ENCODE data around the gene RNF26. TPM values are rescaled to one million over a fixed set of nuclear protein-coding genes. Genes with fewer than 3 reads are reported as not detected.
"Not testable (repeated sequence)": the region's sequence is repeated elsewhere in the genome, so short reads cannot be mapped to it uniquely, and the experiment has no call there.

RNF26 gene
- total RNA-seq, 2 experiments from 2014 or later: 32.2 to 32.9 TPM

DNA sequence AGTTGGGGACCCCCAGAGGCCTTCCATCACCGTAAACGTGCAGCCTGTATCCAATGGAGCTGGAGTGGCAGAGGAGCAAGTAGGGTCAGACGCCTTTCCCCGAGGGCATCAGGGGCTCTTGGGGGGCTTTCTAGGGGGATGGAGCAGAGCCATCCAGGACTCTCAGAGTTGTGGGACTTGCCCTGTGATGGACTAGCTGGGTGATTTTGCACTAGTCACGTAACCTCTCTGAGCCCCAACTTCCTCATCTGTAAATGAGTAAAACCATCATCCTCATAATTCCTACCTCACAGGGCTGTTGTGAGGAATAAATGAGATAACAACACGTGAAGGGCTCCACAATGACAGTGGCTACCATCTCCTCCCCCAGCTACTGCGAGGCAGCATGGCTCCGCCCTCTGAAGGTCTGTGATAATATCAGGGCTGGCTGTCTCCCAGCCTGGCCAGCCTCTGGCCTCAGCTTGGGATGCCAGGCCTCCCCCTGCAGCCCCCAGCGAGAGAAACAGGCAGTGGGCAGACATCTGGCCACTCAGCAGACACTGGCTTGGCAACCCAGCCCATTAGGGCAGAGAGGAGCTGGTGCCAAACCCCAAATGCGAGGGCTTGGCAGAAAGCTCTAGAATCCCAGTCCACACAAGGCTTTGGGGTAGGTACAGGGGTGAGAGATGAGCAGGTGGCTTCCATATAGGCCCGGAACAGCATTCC is 40.5 kb downstream of the RNF26 start:
- ATAC-seq (ENCODE audit: low read depth) (no peak), DNase-seq (no peak)
- H3K9me3 Mint-ChIP-seq: no peaks in the 10 kb centered on the region
- no peaks in the 10 kb centered on the region for H3K36me3 Mint-ChIP-seq
- H3K4me1 Mint-ChIP-seq: peaks cover 18% of the 10 kb centered on the region
- H3K4me3 Mint-ChIP-seq: no peak overlapping the region
- POLR2A ChIA-PET: no interaction called here
- H3K27me3 Mint-ChIP-seq: peaks cover 10% of the 10 kb centered on the region
- H3K27ac Mint-ChIP-seq: no peak overlapping the region

- DNase-seq (no peak), ATAC-seq (ENCODE audit: low read depth) (no peak)
- Mint-ChIP-seq H3K4me1 (peaks cover 20% of the 10 kb centered on the region), H3K27me3 (peaks cover 8% of the 10 kb centered on the region), H3K4me3 (no peak overlapping the region), H3K36me3 (no peaks in the 10 kb centered on the region), H3K27ac (no peak overlapping the region), H3K9me3 (no peaks in the 10 kb centered on the region)
- POLR2A ChIA-PET: no interaction called here
These were observed 41.2 kb downstream of the RNF26 start for GRCh38 chr11:119375337-119376196.

- no peak overlapping the region for H3K27ac Mint-ChIP-seq
- H3K9me3 Mint-ChIP-seq: no peaks in the 10 kb centered on the region
- peaks cover 27% of the 10 kb centered on the region for H3K4me1 Mint-ChIP-seq
- peaks cover 13% of the 10 kb centered on the region for H3K27me3 Mint-ChIP-seq
- DNase-seq (no peak), ATAC-seq (ENCODE audit: low read depth) (no peak)
- no peaks in the 10 kb centered on the region for H3K36me3 Mint-ChIP-seq
- H3K4me3 Mint-ChIP-seq: no peak overlapping the region
- POLR2A ChIA-PET: interaction anchor here (0.6 to 2.3 kb wide), 2 partner anchors 19 to 318 kb away, joined by 3 to 5 read pairs; no protein-coding TSS in a partner anchor
These were observed 42.0 kb downstream of the RNF26 start for GRCh38 chr11:119376197-119376847.

DNA sequence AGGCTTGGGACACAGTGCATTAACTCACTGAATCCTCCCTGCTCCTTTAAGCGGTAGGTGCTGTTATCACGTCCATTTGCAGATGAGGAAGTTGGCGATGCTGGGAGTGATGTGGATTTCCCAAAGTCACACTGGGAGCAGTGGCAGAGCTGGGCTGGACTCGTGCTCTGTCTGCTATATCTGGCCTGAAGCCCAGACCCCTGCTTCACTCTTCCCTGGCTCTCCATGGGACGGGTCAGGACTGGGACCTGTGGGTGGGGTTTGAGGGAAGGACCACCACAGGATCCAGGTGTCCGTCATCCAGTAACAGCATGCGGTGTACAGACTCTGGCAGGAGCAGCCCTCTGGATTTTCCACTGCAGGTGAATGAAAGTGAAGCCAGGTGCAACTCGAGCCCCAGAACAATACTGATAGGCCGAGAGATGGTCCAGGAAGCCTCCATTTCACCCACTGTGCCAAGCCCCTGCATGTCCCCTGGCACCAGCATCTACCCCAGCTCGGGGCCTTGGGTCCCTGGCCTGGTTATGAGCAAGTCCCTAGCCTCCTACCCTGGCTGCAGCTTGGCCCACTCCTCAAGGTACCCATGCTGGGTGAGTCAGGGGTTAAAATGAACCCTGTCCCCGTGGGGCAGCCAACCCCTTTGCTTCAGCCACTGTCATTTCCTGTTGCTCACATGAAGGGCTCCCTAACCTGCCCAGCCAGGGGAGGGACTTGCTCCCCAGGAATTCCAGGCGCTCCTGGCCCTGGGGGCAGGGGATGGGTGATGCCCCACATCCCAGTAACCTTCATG is 43.0 kb downstream of the RNF26 start:
- Mint-ChIP-seq H3K36me3 (no peaks in the 10 kb centered on the region), H3K27ac (no peak overlapping the region), H3K4me3 (no peak overlapping the region), H3K27me3 (peaks cover 11% of the 10 kb centered on the region), H3K4me1 (peaks cover 30% of the 10 kb centered on the region), H3K9me3 (no peaks in the 10 kb centered on the region)
- POLR2A ChIA-PET: interaction anchor here (0.6 to 2.3 kb wide), 2 partner anchors 20 to 319 kb away, joined by 3 to 5 read pairs; no protein-coding TSS in a partner anchor
- no peak for DNase-seq
- ATAC-seq (ENCODE audit: low read depth): no peak

DNA sequence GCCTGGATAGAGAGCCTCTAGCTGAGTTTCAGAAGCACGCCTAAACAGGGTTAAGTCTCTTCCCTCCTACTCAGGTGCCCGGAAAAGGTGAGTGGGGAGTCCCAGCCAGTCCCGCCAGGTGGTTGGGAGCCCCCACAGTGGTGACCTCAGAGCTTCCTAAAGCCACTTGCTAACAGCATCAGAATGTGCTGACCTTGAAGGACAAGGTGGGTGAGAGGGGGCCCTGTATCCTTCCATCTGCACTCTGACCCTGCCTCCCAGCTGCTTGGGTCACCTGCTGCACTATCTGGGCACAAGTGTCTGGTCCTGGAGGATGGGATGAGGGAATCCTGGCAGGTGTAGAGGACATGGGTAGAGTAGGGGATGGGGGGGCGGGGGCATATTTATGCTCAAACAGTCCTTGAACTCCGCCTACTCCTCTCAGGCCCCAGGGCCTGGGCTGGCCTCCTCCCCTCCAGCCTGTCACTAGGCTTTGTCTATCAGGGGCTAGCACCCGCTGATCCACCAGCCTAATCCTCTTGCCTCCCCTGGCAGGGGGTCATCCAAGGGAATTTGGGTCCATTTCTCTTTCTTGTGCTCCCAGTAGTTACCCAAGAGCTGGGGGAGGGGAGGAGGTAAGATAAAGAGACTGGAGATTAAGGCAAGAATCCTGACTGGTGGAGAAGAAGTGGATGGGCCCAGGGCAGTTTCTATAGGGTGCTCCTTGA is 43.8 kb downstream of the RNF26 start:
- POLR2A ChIA-PET: interaction anchor here (2.3 kb wide), 1 partner anchor 21 kb away, joined by 5 read pairs; no protein-coding TSS in a partner anchor
- no peak for ATAC-seq (ENCODE audit: low read depth)

DNA sequence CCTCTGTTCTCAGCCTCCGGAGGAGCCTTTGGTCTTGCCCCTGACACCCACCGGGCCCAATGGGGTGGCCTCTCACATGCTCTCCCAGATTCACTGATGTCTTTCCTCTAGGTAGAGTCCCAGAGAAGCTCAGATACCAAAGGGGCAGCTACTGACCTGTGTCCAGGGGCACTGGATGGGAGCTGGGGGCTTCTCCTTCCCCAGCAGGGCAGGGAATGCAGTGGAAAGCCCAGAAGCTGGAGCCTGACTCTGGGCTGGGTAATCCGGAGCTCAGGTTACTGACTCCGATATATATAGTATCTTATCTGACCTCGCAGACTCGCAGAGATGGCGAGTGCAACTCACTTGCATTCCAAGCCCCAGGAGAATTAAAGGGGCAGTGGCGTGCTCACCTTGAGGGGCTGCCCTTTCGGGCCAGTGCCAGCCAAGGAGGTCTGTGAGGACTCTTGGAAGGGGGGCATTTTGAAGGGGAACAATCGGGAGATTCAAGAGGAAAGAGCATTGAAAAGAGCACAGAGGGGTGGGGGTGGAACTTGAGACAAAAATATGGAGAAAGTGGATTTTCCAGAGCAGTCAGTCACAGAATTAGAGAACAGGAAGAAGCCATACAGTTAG is 44.6 kb downstream of the RNF26 start:
- peaks cover 22% of the 10 kb centered on the region for H3K4me1 Mint-ChIP-seq
- no peak for ATAC-seq (ENCODE audit: low read depth)
- no peak overlapping the region for H3K27ac Mint-ChIP-seq
- DNase-seq: no peak
- H3K4me3 Mint-ChIP-seq: no peak overlapping the region
- no peaks in the 10 kb centered on the region for H3K9me3 Mint-ChIP-seq
- POLR2A ChIA-PET: no interaction called here
- H3K36me3 Mint-ChIP-seq: no peaks in the 10 kb centered on the region
- peaks cover 11% of the 10 kb centered on the region for H3K27me3 Mint-ChIP-seq

More for the DNA sequence above, 43.8 kb downstream of the RNF26 start:
- H3K9me3 Mint-ChIP-seq: no peaks in the 10 kb centered on the region
- H3K27ac Mint-ChIP-seq: no peak overlapping the region
- H3K36me3 Mint-ChIP-seq: no peaks in the 10 kb centered on the region
- H3K4me3 Mint-ChIP-seq: no peak overlapping the region
- peaks cover 11% of the 10 kb centered on the region for H3K27me3 Mint-ChIP-seq
- DNase-seq: no peak
- peaks cover 30% of the 10 kb centered on the region for H3K4me1 Mint-ChIP-seq

- POLR2A ChIA-PET: interaction anchor here (0.6 kb wide), 1 partner anchor 437 kb away, joined by 3 read pairs; no protein-coding TSS in a partner anchor
- no peak for ATAC-seq (ENCODE audit: low read depth)
- H3K4me1 Mint-ChIP-seq: peaks cover 19% of the 10 kb centered on the region
These were observed 46.0 kb downstream of the RNF26 start for GRCh38 chr11:119380160-119380826.

GRCh38 chr11:119380827-119381180 is 46.5 kb downstream of the RNF26 start:
- POLR2A ChIA-PET: interaction anchor here (0.6 to 1.2 kb wide), 2 partner anchors 16 to 438 kb away, joined by 3 to 4 read pairs; no protein-coding TSS in a partner anchor
- H3K27ac Mint-ChIP-seq: no peak overlapping the region

More at GRCh38 chr11:119380160-119380826, 46.0 kb downstream of the RNF26 start:
- no peak overlapping the region for H3K4me3 Mint-ChIP-seq
- no peak for DNase-seq
- no peaks in the 10 kb centered on the region for H3K36me3 Mint-ChIP-seq
- peaks cover 11% of the 10 kb centered on the region for H3K27me3 Mint-ChIP-seq
- H3K9me3 Mint-ChIP-seq: no peaks in the 10 kb centered on the region
- H3K27ac Mint-ChIP-seq: no peak overlapping the region

DNA sequence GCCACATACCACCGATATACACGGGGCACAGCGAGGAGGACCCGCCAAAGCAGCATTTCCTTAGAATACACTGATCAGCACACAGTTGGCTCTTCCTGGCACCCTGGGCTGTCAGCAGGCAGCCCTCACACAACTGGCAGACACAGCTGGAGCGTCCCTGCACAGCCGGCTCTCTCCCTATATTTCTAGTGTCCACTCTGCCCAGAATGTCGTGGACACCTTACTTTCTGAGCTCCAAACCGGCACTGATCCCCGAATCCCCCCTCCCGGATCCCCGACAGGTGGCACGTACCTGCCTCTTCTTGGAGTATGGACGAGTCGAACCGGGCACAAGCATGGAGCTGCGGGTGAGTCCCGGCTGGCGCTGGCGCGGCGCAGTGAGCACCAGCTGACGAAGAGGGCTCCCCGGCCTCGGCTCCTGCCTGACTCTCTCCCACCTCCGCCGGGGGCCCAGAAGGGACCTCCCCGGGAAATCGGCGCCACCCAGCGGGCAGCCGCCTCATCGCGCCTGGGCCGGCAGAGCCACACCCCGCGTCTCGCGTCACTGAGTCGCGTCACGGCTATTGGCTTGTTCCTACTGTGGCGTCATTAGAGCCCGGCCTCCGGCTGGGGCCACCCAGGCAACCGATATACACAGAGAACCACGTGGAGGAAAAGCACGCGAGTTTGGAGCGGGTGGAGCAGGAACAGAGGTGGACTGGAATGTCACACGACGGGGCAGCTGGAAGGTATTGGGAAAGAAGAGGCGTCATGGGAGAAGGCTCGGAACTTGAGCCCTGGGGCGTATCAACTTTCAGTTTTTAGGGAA is 47.1 kb downstream of the RNF26 start, which contains the start of gene USP2:
Gene USP2 (minus strand): TSS at position 510 of the 808 bp plus-strand sequence. CDS start 8,210 bp downstream, outside the sequence.
- peaks cover 19% of the 10 kb centered on the region for H3K4me1 Mint-ChIP-seq
- H3K36me3 Mint-ChIP-seq: no peaks in the 10 kb centered on the region
- no peak within 1 kb of the TSS for H3K4me3 Mint-ChIP-seq
- H3K27ac Mint-ChIP-seq: peak within 1 kb of the TSS; percentile 37
- POLR2A ChIA-PET: interaction anchor here (1.2 kb wide), 1 partner anchor 17 kb away, joined by 4 read pairs; no protein-coding TSS in a partner anchor
- DNase-seq (peak; percentile 99), ATAC-seq (ENCODE audit: low read depth) (peak; percentile 96)
- no peaks in the 10 kb centered on the region for H3K9me3 Mint-ChIP-seq
- H3K27me3 Mint-ChIP-seq: peaks cover 11% of the 10 kb centered on the region

More at GRCh38 chr11:119380827-119381180, 46.5 kb downstream of the RNF26 start:
- Mint-ChIP-seq H3K4me1 (peaks cover 19% of the 10 kb centered on the region), H3K36me3 (no peaks in the 10 kb centered on the region), H3K27me3 (peaks cover 11% of the 10 kb centered on the region), H3K4me3 (no peak overlapping the region), H3K9me3 (no peaks in the 10 kb centered on the region)
- DNase-seq (no peak), ATAC-seq (ENCODE audit: low read depth) (no peak)

DNA sequence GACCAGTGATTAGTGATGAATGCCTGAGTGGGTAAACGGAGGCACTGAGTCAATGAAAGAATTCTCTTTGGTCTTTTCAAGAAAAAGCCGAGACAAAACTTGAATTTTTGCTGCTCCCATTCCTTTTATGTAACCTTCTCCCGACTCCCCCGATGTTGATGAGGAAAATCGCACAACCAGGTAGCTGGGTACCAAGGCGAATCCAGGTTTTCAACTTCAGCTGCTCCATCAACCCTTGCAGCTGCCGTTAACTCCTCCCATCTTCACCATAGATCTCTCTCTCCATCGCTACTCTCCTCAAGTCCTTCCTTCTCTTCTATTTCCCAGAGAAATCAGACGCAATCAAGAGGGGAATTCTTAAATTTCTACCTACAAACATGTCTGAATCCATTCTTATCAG is 47.8 kb downstream of the RNF26 start:
- ATAC-seq (ENCODE audit: low read depth) (no peak), DNase-seq (no peak)
- Mint-ChIP-seq H3K27ac (no peak overlapping the region), H3K9me3 (no peaks in the 10 kb centered on the region), H3K36me3 (no peaks in the 10 kb centered on the region), H3K4me1 (peaks cover 16% of the 10 kb centered on the region), H3K27me3 (peaks cover 9% of the 10 kb centered on the region), H3K4me3 (no peak overlapping the region)
- POLR2A ChIA-PET: no interaction called here

DNA sequence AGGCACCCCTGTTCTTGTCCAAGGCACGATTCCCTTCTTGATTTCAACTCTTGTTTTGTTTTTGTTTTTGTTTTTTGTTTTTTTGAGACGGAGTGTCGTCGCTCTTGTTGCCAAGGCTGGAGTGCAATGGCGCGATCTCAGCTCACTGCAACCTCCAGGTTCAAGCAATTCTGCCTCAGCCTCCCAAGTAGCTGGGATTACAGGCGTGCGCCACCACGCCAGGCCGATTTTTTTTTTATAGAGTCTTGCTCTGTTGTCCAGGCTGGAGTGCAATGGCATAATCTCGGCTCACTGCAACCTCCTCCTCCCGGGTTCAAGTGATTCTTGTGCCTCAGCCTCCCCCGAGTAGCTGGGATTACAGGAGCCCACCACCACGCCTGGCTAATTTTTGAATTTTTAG is 48.2 kb downstream of the RNF26 start:
- H3K36me3 Mint-ChIP-seq; H3K4me3 Mint-ChIP-seq; DNase-seq; H3K27me3 Mint-ChIP-seq; POLR2A ChIA-PET; H3K27ac Mint-ChIP-seq; ATAC-seq (ENCODE audit: low read depth); H3K9me3 Mint-ChIP-seq: not testable (repeated sequence)
- peaks cover 15% of the 10 kb centered on the region for H3K4me1 Mint-ChIP-seq
